Measurements from ENCODE around the gene CST7.

The CST7 gene

GRCh38 chr20:24994186-24994465 is 45.1 kb downstream of the CST7 start:
- Histone ChIP-seq H3K27ac (peak overlapping the region; percentile 81), H3K27me3 (ENCODE audit: insufficient read depth, low read depth, severe bottlenecking) (no peaks in the 10 kb centered on the region), H3K36me3 (peaks cover 11% of the 10 kb centered on the region), H3K4me3 (ENCODE audit: low read depth, low read length) (no peak overlapping the region), H3K9me3 (ENCODE audit: severe bottlenecking) (no peaks in the 10 kb centered on the region)
- TF ChIP-seq CTCF (IDR thresholded peaks at IDR 0.05; ENCODE audit: low read depth, low read length): no peak
- no peak for DNase-seq

DNA sequence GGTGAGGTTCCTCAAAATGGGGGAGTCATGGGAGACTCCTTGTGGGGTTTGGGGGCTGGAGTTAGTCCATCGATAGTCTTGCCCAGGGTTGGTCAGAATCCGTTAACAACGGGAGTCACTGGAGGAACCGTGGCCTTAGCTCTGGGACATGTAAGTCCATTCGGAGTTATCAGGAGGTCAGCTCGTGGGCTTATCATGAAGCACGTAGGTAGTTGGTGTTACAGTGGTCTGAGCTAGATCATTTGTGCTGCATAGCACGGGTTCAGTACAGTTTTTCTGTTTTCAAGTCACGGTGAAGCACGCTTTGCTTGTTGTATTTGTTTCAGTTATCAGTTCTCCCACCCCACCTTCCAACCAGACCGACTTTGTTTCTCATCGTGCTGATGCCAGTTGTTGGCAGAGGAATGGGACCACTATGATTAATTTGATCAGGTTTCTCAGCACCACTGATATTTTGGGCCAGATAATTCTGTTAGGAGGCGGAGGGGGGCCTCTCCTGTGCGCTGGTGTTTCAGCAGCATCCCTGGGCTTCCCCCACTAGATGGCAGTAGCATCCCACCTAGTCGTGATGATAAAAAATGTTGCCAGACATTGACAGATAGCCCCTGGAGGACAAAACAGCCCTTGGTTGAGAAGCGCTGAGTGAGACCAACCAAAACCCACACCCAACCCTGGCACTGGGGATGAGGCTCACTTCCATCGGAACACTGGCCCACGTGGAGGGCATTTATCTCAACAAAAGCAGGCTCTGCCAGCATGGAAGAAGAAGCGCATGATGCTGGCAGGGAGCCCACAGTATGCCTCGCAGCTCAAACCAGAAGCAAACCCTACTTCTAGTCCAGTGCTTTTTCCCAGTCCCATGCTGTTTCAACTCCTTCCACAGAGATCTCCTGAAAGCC is 45.6 kb downstream of the CST7 start:
- no peak overlapping the region for H3K4me3 ChIP-seq (ENCODE audit: low read depth, low read length)

DNA sequence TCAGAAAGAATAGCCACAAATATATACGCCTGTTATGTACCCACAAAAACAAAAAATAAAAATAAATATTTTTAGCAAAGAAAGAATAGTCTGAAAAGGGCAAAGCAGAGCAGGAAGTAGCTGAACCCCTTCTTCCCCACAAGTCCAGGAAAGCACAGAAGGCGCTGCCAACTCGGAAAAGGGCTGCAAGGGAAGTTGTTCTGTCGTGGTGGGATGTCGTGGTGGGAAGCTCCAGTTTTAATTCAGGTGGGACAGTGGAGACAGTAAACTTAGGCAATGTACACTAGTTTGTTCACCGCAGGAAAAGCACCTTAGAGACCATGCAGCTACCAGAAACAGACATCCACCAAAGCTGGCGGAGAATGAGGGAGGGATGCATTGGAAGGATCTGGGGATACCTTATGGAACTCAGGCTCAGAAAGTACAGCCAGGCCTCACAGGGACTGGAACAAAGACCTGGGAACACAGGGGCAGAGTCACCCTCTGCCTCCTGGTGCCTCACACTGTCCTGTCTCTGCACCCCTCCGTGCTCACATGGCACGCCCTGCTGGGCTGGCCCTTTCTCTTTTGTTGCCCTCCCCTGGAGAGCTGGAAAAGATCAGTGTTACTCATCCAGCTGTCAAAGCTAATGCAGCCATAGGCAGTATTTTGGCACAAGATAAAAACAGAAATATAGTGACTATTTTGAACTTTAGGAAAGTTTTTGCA is 46.8 kb downstream of the CST7 start:
- DNase-seq: no peak
- Histone ChIP-seq H3K27me3 (ENCODE audit: insufficient read depth, low read depth, severe bottlenecking) (no peaks in the 10 kb centered on the region), H3K9me3 (ENCODE audit: severe bottlenecking) (no peaks in the 10 kb centered on the region), H3K27ac (no peak overlapping the region), H3K36me3 (no peaks in the 10 kb centered on the region), H3K4me3 (ENCODE audit: low read depth, low read length) (no peak overlapping the region)
- no peak for TF ChIP-seq CTCF (IDR thresholded peaks at IDR 0.05; ENCODE audit: low read depth, low read length)

More for the DNA sequence above, 45.6 kb downstream of the CST7 start:
- Histone ChIP-seq H3K9me3 (ENCODE audit: severe bottlenecking) (no peaks in the 10 kb centered on the region), H3K27me3 (ENCODE audit: insufficient read depth, low read depth, severe bottlenecking) (no peaks in the 10 kb centered on the region), H3K27ac (peak overlapping the region; percentile 81), H3K36me3 (peaks cover 6% of the 10 kb centered on the region)
- peak; percentile 82 for DNase-seq
- TF ChIP-seq CTCF (IDR thresholded peaks at IDR 0.05; ENCODE audit: low read depth, low read length): peak; percentile 86

- no peak for DNase-seq
- Histone ChIP-seq H3K27ac (no peak overlapping the region), H3K27me3 (ENCODE audit: insufficient read depth, low read depth, severe bottlenecking) (no peaks in the 10 kb centered on the region), H3K36me3 (no peaks in the 10 kb centered on the region), H3K4me3 (ENCODE audit: low read depth, low read length) (no peak overlapping the region), H3K9me3 (ENCODE audit: severe bottlenecking) (no peaks in the 10 kb centered on the region)
- no peak for TF ChIP-seq CTCF (IDR thresholded peaks at IDR 0.05; ENCODE audit: low read depth, low read length)
Measured at GRCh38 chr20:24996449-24997377, 47.6 kb downstream of the CST7 start.

- no peak for TF ChIP-seq CTCF (IDR thresholded peaks at IDR 0.05; ENCODE audit: low read depth, low read length)
- Histone ChIP-seq H3K9me3 (ENCODE audit: severe bottlenecking) (no peaks in the 10 kb centered on the region), H3K36me3 (no peaks in the 10 kb centered on the region), H3K4me3 (ENCODE audit: low read depth, low read length) (no peak overlapping the region), H3K27ac (no peak overlapping the region), H3K27me3 (ENCODE audit: insufficient read depth, low read depth, severe bottlenecking) (no peaks in the 10 kb centered on the region)
- no peak for DNase-seq
Measured at GRCh38 chr20:24998121-24998520, 49.1 kb downstream of the CST7 start.

All from WERI-Rb-1 (cell line).